Bronchial epithelial cell (primary cell): Measurements from ENCODE around the gene BCL2L1. TPM values are rescaled to one million over a fixed set of nuclear protein-coding genes. Genes with fewer than 3 reads are reported as not detected.

Source experiments
- DNase-seq: peaks from one replicate; pipeline ENCODE4 v3.0.0-alpha.2; 2010; ENCODE audit warnings: low read depth
- FAIRE-seq: peaks from 2 replicates; lab custom pipeline; 2011; peaks lifted over from hg19 to GRCh38; lab: Jason Lieb, UNC
- H3K27me3 ChIP-seq: 2 replicates; pipeline ENCODE4 v1.5.1; 2011; ENCODE audit warnings: low read length; ENCODE audit not compliant: control insufficient read depth, insufficient read depth
- H3K36me3 ChIP-seq: 2 replicates; pipeline ENCODE4 v1.5.1; 2011; ENCODE audit warnings: low read length; ENCODE audit not compliant: control insufficient read depth, insufficient read depth
- H3K4me3 ChIP-seq: 2 replicates; pipeline ENCODE4 v1.5.1; 2011; ENCODE audit warnings: mild to moderate bottlenecking, low read depth, low read length, control low read depth
- total RNA-seq: library from RNA; depleted of rRNA; stranded (reverse); fragments of >200 nt; gene quantifications from 2 replicates; pipeline ENCODE4 v1.2.1, GENCODE V29; 2014
- TF ChIP-seq, protein P1 (sequence below): IDR thresholded peaks from 2 replicates; pipeline ENCODE4 v1.5.1; 2011; ENCODE audit warnings: mild to moderate bottlenecking, moderate library complexity, low read length, control low read depth, inconsistent platforms; ENCODE audit not compliant: insufficient read depth, severe bottlenecking

Gene BCL2L1
- total RNA-seq, 1 donor from 2014 or later, result 93.5 TPM

DNA sequence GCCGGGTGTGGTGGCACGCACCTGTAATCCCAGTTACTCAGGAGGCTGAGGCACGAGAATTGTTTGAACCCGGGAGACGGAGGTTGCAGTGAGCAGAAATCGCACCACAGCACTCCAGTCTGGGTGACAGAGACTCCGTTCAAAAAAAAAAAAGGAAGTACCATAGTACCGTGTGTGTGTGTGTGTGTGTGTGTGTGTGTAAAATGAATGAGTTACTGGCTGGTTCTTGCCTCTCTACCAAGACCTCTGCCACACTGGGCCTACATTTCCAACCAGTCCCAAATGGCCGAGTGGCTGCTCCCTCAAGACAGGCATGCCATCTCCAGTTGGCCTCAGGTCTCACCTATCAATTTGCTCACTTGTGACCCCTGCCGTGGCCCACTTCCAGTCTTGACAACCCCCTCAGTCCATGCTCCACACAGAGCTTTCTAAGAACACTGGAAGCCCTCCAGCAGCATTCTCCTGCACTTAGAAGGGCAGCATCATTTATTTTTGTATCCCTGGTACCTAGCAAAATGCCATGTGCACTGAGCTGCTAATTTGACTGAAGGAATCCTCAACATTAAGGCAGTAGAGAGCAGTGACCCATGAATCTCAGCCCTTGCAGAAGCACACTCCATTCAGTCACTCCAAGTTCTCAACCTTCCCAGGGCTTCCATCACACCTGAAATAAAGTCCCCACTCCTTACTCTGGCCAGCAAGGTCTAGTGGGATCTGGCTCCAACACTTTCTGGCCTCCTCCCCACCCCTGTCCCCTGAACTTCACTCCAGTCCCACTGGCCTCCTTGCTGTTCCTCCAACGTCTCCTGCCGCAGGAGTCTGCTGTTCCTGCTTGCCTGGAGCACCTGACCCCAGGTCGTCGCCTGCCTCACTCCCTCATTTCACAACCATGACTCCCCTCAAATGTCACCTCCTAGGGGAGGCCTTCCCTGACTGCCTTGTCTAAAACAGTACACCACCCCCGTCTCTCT is 55.1 kb downstream of the BCL2L1 start:
- no peak for FAIRE-seq
- H3K36me3 ChIP-seq, result peaks cover 25% of the 10 kb centered on the region
- TF ChIP-seq, protein P1, sequence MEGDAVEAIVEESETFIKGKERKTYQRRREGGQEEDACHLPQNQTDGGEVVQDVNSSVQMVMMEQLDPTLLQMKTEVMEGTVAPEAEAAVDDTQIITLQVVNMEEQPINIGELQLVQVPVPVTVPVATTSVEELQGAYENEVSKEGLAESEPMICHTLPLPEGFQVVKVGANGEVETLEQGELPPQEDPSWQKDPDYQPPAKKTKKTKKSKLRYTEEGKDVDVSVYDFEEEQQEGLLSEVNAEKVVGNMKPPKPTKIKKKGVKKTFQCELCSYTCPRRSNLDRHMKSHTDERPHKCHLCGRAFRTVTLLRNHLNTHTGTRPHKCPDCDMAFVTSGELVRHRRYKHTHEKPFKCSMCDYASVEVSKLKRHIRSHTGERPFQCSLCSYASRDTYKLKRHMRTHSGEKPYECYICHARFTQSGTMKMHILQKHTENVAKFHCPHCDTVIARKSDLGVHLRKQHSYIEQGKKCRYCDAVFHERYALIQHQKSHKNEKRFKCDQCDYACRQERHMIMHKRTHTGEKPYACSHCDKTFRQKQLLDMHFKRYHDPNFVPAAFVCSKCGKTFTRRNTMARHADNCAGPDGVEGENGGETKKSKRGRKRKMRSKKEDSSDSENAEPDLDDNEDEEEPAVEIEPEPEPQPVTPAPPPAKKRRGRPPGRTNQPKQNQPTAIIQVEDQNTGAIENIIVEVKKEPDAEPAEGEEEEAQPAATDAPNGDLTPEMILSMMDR, result no peak
- H3K27me3 ChIP-seq, result no peaks in the 10 kb centered on the region
- no peak overlapping the region for H3K4me3 ChIP-seq
- DNase-seq, result no peak

DNA sequence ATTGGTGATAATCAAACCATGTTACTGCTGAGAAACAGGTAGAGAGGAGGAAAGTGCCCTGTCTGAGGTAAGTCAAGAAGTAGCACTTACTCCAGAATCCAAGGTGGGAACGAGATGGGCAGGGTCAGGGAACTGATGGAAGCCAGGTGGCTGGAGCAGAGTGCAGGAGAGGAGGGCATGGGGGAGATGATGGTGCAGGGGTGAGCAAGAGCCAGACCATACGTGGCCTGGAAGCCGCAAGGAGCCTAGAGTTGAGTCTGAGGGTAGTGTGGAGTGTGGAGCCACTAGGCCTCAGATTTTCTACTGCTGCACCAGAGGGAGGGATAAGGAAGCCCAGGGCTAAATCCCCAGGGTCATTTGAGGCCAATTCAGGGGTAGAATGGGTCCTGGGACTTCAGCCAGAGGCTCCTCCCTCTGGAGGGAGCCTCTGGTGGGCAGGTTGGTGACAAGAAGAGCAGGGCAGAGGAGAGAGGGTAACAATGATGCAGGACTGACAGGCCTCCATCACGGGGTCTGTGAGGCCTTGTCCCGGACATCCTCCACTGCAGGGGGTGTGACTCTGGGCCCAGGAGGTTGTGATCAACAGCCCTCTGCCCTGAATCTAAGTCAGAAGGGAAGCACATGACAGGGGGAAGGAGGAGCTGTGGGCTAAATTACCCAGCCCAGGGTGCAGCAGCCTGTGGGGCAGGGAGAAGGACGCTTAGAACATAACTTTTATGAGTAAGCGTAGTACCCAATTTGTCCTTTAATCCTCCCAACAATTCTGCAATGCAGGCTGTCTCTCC is 56.2 kb downstream of the BCL2L1 start:
- Histone ChIP-seq H3K4me3 (no peak overlapping the region), H3K36me3 (peaks cover 23% of the 10 kb centered on the region), H3K27me3 (no peaks in the 10 kb centered on the region)
- no peak for DNase-seq
- FAIRE-seq, result no peak
- TF ChIP-seq, protein P1, result no peak

DNA sequence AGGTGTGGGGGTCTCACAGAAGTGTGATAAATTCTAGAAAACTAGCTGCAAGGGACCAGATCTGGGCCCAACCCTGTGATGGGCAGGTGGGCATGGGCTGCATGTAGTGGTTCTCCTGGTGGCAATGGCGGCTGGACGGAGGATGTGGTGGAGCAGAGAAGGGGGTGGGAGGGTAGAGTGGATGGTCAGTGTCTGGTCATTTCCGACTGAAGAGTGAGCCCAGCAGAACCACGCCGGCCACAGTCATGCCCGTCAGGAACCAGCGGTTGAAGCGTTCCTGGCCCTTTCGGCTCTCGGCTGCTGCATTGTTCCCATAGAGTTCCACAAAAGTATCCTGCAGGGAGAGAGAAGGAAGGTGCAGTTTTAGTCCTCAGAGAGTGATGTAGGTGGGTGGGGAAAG is 56.9 kb downstream of the BCL2L1 start:
- no peaks in the 10 kb centered on the region for H3K27me3 ChIP-seq
- TF ChIP-seq, protein P1, result no peak
- FAIRE-seq (no peak), DNase-seq (no peak)
- peaks cover 21% of the 10 kb centered on the region for H3K36me3 ChIP-seq
- H3K4me3 ChIP-seq, result no peak overlapping the region

DNA sequence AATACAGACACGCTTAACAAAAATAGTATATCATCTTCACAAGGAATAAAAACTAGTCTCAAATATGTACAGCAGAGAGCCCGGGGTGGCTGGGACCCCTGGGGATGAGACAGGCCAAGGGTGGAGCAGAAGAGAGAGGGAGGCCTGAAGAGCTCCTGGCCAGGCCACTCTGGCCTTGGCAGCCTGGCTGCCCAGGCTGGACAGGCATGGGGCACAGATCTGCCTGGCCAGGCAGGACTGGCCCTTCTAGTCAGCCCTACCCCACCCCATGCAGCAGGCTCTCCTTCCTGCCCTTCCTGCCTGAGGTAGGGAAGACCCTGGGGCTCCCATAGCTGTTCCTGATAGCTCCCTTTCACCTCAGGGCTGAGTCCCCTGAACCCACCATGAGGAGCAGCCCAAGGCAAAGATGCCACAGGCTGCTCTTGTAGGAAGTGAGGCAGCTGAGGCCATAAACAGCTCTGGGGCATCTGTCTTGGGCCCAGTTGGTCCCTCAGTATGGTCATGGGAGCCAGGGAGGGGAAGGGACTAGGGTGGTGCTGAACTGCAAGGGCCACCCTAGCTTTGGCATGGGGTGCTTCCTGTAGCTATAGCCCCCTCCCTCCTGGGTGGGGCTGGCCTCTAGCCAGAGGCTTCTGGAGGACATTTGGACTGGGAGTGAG is 57.8 kb downstream of the BCL2L1 start:
- DNase-seq (no peak), FAIRE-seq (no peak)
- Histone ChIP-seq H3K4me3 (no peak overlapping the region), H3K36me3 (peaks cover 17% of the 10 kb centered on the region), H3K27me3 (no peaks in the 10 kb centered on the region)
- TF ChIP-seq, protein P1, result no peak

DNA sequence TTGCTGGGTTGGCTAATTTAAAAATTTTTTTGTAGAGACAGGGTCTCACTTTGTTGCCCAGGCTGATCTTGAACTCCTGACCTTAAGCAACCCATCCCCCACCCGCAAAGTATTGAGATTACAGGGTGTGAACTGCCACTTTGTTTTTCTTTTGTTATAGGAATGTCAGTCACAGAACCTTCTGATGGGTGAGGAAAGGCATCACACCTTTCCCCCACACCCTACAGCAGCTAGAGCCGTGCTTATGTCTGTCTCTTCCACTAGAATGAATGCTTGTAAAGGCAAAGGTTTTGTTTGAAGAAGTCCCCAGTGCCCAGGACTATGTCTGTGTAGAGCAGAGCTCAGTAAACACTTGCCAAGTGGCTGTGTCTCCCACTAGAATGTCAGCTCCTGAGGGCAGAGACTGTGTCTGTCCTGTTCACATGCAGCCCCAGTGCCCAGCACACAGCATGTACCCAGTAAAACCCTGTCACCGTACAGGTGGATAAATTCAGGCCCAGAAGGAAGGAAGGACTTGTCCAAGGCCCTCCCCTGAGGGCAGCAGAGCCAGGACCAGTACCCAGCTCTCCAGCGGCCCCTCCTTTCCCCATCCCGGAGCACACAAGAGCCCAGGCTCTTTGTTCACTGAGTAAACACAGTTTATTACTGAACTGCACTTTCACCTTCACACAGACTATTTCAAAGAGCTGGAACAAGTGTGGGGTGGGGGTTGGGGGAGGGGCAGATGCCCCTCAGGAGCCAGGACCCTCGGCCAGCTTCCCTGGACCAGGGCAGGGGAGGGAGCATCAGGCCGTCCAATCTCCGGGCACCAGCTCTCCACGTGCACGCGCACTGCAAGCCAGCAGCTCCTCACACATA is 58.6 kb downstream of the BCL2L1 start:
- peaks cover 14% of the 10 kb centered on the region for H3K36me3 ChIP-seq
- no peak for FAIRE-seq
- H3K4me3 ChIP-seq, result no peak overlapping the region
- TF ChIP-seq, protein P1, result no peak
- DNase-seq, result no peak
- no peaks in the 10 kb centered on the region for H3K27me3 ChIP-seq
